SK-N-DZ (cell line): ENCODE results near the gene RNF167.

Source experiments
- DNase-seq: peaks from one replicate; pipeline ENCODE4 v3.0.0-alpha.2; 2015; ENCODE audit warnings: low spot score

The RNF167 gene

GRCh38 chr17:4953451-4953961, 13.4 kb downstream of the RNF167 start:
- DNase-seq: no peak

DNA sequence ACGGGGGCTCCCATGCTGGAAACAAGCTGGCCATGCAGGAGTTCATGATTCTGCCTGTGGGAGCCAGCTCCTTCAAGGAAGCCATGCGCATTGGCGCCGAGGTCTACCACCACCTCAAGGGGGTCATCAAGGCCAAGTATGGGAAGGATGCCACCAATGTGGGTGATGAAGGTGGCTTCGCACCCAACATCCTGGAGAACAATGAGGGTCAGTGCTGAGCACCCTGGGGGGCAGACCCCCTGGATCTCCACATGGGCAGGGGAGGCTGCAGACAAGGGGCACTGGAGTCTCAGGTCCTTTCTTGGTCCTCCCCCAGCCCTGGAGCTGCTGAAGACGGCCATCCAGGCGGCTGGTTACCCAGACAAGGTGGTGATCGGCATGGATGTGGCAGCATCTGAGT, 15.0 kb downstream of the RNF167 start:
- no peak for DNase-seq

GRCh38 chr17:4956493-4957061, 16.5 kb downstream of the RNF167 start:
- DNase-seq: no peak

DNA sequence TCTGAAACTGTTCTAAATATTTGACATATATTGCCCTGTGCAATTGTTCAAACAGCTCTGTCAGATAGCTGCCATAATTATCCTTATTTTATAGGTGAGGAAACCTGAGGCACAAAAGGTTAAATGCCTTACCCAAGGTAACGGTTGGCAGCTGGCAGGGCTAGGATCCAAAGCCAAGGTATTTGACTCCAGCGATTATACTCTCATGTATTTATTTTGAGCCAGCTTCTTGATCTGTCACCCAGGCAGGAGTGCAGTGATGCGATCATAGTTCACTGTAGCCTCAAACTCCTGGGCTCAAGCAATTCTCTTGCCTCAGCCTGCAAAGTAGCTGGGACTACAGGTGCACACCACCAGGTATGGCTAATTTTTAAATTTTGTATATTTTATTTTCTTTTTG, 18.0 kb downstream of the RNF167 start:
- no peak for DNase-seq

DNA sequence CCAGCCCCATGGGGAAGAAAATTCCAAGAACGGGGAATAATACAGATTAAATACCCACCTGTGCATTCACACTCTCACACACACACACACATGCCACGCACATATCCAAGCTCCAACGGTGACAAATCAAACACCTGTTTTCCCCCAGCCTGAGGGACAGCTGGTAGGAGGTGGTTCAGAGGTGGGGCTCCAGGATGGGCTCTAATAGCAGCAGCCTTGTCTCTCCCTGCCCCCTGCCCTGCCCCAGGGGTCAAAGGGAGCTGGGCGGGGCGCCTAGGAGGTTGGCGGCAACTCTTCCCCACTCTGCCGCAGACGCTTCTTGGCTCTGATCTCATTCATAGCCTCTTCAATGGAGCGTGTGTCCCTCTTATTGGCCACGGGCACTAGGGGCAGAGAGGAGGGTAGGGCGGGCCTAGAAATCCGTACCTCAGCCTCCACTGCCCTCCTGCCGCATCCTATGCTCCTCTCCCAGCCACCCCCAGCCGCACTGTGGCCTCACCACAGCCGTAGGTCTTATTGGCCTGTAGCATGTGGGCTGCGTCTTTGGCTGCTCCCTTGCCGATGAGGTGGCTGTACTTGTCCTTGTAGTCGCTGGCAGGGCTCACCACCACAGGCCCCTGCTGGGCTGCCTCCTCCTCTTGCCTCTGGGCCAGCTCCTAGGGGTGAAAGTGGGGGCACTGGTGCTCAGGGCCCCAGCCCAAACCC, 19.3 kb downstream of the RNF167 start:
- DNase-seq: no peak

- no peak for DNase-seq
Observed at GRCh38 chr17:4960279-4960922, 20.3 kb downstream of the RNF167 start.

- no peak for DNase-seq
Observed at GRCh38 chr17:4965311-4965986, 25.4 kb downstream of the RNF167 start.

DNA sequence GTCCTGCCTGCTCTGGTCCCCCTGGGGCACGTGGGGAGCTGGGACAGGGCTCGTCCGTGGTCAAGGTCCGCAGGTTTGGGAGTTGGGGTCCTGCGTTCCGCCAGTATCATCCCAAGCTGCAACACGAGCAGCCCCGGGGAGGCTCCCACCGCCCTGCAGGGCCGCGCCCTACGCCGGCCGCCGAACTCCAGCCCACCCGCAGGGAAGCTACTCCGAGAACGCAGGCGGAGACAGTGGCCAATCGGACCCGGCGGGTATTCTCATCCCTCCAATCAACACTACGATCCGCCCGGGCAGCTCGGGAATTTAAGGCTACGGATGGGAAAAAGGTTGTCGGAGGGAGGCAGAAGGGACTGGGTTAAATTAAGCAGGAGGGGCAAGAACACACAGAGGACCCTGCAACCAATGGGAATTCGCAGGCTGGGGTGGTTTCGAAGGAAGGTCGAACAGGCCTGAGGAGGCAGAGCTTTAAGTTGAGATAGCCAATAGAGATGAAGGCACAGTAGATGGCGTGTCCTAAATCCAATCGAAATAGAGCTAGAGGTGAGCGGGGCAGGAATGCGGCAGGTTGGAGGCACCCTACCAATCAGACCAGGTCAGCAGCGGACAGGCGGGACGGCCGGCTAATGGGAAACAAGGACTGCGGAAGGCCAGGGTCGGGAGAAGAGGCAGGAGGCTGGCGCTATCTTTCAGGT, 26.9 kb downstream of the RNF167 start:
- DNase-seq: peak; percentile 100

DNA sequence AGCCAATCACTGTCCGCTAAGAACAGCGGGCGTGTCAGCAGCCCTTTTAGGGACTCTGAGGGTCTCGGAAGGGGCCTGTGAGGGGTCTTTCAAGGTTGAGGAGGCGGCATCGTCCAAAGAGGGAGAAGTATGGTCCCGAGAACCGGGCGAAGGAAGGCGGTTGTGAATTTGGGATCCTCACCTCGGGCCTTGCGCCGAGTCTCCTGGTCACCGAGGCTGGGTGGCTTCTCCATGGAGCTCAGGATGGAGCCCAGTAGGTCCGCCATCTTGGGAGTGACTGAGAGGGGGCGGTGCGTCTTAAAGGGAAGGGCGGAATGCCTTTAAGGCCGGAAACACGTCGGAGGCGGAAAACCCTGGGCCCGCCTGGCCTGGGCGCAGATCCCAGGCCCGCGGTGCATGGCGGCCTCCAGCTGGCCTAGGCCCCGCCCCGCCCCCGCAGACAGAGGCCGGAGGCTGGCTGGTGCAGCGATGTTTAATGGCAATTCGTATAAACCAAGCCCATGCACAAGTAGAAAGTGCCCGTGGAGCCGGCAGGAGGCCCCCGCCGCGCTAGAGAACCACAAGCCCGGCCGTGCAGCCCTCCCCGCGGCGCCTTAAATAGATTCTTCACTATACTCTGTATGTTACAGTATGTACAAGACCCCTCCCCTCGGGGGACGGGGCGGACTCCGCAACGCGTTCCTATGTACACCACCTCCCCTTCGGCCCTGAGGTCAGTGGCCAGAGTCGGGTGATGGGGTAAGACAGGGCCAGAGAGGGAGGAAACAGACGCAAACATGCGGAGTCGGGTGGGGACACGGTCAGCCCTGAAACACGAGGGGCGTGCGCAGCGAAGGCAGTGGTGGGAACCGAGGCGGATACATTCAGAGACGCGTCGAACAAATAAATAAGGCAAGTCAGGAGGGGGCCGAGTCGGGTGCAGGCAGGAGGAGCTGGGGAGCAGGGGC, 27.7 kb downstream of the RNF167 start, which contains the start of gene SPAG7:
TSS of gene SPAG7 (minus strand) at position 279 of the 947 bp plus-strand sequence. CDS start at position 266, 13 bp downstream.
- peak; percentile 98 for DNase-seq

DNA sequence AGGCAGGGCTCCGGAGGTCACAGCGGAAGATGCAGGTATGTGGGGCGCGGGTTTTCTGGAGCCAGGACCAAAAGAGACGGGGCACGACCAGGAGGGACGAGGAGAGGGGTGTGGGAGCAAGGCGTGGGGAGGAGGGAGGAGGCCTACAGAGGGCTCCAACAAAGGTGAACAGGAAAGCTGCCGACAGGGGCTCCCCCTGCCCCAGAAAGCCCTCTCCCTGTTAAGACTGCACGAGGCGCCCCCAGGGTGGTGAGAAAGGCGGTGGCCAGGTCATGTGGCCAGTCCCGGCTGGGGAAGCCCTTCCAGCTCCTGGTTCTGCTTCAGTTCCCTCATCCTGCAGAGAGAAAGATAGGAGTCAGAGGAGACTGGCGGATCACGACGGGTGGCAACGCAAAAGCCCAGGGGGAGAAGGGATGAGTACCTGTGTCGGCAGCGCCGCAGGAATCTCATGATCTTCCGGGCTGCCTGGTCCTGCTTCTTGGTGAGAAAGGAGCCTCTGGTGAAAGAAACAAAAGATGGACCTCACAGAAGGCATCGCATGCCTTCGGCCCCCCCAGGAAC, 28.5 kb downstream of the RNF167 start:
- DNase-seq: no peak

DNA sequence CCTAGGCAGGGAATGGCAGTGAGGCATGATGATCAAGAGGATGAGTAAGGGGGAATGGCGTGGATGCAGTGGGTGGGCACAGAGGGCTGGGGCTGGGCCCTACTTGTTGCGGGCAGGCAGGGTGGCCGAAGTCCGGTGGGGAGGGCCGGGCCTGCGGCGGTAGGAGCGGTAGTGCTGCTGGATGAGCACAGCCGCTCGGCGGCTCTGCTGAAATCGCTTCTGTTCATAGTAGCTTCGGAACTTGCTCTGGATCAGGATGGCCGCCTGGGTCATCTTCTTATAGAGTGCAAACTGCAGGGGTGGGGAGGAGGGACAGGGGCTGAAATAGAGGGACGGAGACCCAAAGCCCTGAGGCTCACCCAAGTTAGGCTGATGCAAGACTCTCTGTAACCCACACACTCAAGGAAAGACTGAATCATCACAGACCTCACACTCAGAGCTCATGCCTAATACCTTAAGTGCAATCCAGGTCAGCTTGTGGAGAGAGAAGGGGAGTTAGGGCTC, 29.0 kb downstream of the RNF167 start:
- DNase-seq: no peak

GRCh38 chr17:4969551-4970173, 29.6 kb downstream of the RNF167 start:
- DNase-seq: no peak

DNA sequence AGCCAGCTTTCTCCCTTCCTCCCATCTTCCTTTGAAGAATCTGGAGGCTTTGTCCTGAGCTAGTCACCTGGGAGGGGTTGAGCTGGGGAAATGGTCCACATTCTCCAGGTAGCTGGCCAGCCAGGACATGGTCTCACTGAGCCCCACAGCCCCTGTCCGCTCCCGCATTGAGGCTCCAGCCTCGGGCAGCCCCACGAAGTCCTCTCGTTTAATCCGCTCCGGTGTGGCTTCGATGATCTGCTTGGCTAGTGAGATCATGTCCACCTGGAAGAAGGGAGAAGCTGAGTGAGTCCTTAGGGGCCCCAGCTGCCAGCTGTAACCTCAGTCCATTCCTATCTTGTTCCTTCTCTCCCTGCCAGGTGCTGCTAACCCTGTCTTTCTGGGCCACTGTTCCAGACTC, 30.2 kb downstream of the RNF167 start:
- DNase-seq: no peak

DNA sequence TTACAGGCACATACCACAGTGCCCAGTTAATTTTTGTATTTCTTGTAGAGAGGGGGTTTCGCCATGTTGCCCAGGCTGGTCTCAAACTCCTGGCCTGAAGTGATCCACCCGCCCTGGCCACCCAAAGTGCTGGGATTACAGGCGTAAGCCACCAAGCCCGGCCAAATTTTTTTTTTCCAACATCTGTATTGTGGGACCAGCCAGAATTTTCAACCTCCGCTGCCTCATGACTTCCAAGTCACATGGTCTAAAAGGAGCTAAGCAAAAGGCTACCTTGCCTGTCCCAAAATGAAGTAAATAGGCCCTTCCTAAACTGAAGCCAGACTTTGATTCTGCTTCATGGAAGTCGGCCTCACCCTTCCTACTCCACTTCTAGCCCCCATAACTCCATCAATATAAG, 31.8 kb downstream of the RNF167 start:
- DNase-seq: no peak

GRCh38 chr17:4972322-4972721, 32.3 kb downstream of the RNF167 start:
- no peak for DNase-seq

DNA sequence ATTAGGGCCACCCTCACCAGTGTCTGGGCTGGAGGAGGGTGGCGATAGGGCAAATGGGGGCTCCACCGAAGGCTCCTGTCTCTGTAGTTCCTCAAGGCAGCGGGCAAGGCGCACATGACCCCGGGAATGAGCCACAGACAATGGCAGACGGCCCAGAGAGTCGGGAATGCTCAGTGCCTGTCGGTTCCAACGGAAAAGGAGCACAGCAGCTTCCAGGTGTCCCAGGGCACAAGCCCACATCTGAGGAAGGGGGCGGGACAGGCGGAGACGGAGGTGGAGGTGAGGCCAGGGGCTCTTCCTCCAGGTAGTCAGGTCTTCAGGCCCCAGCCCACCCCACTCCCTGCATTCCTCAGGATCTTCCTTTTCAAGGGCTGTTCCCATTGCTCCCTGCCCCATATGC, 32.7 kb downstream of the RNF167 start:
- DNase-seq: no peak

DNA sequence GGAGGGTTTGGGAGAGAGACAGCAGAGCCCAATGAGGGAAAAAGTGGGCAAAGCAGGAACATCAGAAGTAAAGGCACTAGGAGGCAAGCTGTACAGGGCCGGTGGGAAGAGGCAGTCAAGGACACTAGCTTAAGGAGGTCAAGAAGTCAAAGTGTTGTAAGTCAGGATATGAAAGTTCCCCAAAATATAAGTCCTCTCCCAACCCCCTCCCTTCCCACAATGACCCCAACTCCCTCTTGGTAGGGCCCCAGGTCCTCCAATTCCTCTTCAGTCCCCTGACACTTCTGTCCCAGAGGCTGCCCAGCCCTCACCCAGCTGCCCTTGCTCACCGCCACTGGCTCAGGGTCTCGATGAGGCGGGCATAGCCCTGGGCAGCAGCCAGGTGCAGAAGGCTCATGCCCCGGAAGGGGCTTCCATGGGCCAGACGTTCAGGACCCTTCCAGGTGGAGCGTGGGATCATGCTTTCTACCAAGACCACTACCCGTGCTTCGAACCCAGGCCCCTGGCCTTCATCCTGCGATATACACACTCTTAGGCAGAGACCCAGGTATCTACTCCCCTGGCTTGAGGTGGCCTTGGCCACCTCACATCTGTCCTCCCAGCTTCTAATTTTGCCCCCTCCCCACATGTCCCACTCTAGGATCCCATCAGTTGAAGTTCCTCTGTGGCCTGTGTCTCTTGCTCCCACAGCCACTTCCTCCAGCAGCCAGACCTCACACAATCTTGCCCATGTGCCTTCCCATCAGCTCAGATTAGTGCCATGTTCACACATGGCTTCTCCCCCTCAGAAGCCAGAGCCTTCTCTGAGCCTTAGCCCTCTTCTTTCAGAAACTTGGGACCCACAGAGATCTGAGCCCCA, 33.4 kb downstream of the RNF167 start:
- no peak for DNase-seq

DNA sequence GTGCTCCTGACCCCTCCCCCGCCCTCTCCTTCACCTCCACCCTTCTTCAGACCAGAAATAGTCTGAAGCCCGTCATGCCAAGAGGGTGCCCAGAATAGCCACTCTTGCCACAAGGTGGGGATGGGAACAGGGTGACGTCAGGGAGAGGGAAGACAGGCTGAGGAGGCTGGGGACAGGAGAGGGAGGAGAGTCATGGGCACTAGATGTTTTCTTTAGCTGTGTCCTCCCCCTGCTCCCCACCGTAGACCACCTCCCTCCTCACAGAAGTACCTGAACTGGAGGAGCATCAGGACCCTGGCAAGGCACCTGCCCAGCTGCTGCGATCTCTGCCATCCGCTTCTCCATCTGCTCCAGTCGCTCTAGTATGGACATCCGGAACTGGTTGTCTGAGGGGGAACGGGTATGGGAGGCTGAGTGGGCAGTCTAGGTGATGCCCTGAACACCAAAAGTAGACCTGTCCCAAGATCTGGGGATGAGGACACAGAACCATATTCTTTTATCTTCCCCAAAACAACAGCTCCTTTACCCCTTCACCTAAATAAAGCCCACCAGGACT, 34.1 kb downstream of the RNF167 start:
- DNase-seq: no peak
